Astrocyte (in vitro differentiated cells and primary cell): ENCODE data around the gene SLC26A6. TPM values are rescaled to one million over a fixed set of nuclear protein-coding genes. Genes with fewer than 3 reads are reported as not detected.
A peak's percentile ranks its signal among the peaks of the same experiment; 100 is the strongest.

Experiments used
- DNase-seq: peaks from one replicate; pipeline ENCODE4 v3.0.0-alpha.2; 2010; ENCODE audit warnings: low read depth
- FAIRE-seq: peaks from 2 replicates; lab custom pipeline; 2011; peaks lifted over from hg19 to GRCh38; lab: Jason Lieb, UNC
- H2AFZ ChIP-seq: 2 replicates; pipeline ENCODE4 v1.6.0; 2012; ENCODE audit warnings: low read depth, low read length, inconsistent platforms
- H3K27ac ChIP-seq: 2 replicates; pipeline ENCODE4 v1.5.1; 2011; ENCODE audit warnings: low read depth, low read length, inconsistent platforms
- H3K27me3 ChIP-seq: 2 replicates; pipeline ENCODE4 v1.6.0; 2011; ENCODE audit warnings: low read length, inconsistent platforms; ENCODE audit not compliant: insufficient read depth
- H3K36me3 ChIP-seq: 2 replicates; pipeline ENCODE4 v1.5.1; 2011; ENCODE audit warnings: low read length, inconsistent platforms; ENCODE audit not compliant: insufficient read depth
- H3K4me1 ChIP-seq: 2 replicates; pipeline ENCODE4 v1.5.1; 2011; ENCODE audit warnings: low read length, inconsistent platforms; ENCODE audit not compliant: insufficient read depth
- H3K4me2 ChIP-seq: 2 replicates; pipeline ENCODE4 v1.6.0; 2012; ENCODE audit warnings: low read length, inconsistent platforms
- H3K4me3 ChIP-seq: 2 replicates; pipeline ENCODE4 v1.5.1; 2011; ENCODE audit warnings: low read depth, mild to moderate bottlenecking, low read length, inconsistent platforms; ENCODE audit not compliant: insufficient read depth
- H3K79me2 ChIP-seq: 2 replicates; pipeline ENCODE4 v1.6.0; 2012; ENCODE audit warnings: mild to moderate bottlenecking, low read length, inconsistent platforms; ENCODE audit not compliant: insufficient read depth
- H3K9ac ChIP-seq: 2 replicates; pipeline ENCODE4 v1.6.0; 2012; ENCODE audit warnings: mild to moderate bottlenecking, low read length, inconsistent platforms
- H3K9me3 ChIP-seq: 2 replicates; pipeline ENCODE4 v1.5.1; 2012; ENCODE audit warnings: low read depth, mild to moderate bottlenecking, low read length, inconsistent platforms; ENCODE audit not compliant: insufficient read depth
- H4K20me1 ChIP-seq: 2 replicates; pipeline ENCODE4 v1.6.0; 2012; ENCODE audit warnings: low read length, inconsistent platforms; ENCODE audit not compliant: insufficient read depth
- H3K27ac Mint-ChIP-seq: one replicate; pipeline ENCODE4 v1.8.0; 2021; ENCODE audit warnings: mild to moderate bottlenecking, mixed read lengths; ENCODE audit not compliant: unreplicated experiment
- H3K27me3 Mint-ChIP-seq: one replicate; pipeline ENCODE4 v1.8.0; 2021; ENCODE audit warnings: low read depth, mixed read lengths; ENCODE audit not compliant: unreplicated experiment
- H3K36me3 Mint-ChIP-seq: one replicate; pipeline ENCODE4 v1.8.0; 2021; ENCODE audit warnings: low read depth, mixed read lengths; ENCODE audit not compliant: unreplicated experiment
- H3K4me1 Mint-ChIP-seq: one replicate; pipeline ENCODE4 v1.8.0; 2021; ENCODE audit warnings: low read depth, mixed read lengths; ENCODE audit not compliant: unreplicated experiment
- H3K4me3 Mint-ChIP-seq: one replicate; pipeline ENCODE4 v1.8.0; 2021; ENCODE audit warnings: mild to moderate bottlenecking, moderate library complexity, mixed read lengths; ENCODE audit not compliant: unreplicated experiment
- H3K9me3 Mint-ChIP-seq: one replicate; pipeline ENCODE4 v1.8.0; 2021; ENCODE audit warnings: mild to moderate bottlenecking, mixed read lengths; ENCODE audit not compliant: unreplicated experiment
- CTCF ChIP-seq: IDR thresholded peaks from 2 replicates; pipeline ENCODE4 v1.5.1; 2011; ENCODE audit warnings: low read depth, mild to moderate bottlenecking, inconsistent platforms, low read length, moderate library complexity; ENCODE audit not compliant: insufficient read depth
- EZH2 ChIP-seq: IDR thresholded peaks from 2 replicates; pipeline ENCODE4 v1.6.1; 2012; ENCODE audit warnings: mild to moderate bottlenecking, low read length, inconsistent platforms; ENCODE audit not compliant: insufficient read depth
- total RNA-seq: library from RNA; stranded (reverse); gene quantifications from 2 replicates; pipeline ENCODE4 v1.2.1, GENCODE V29; 2021

The SLC26A6 gene
- total RNA-seq, 1 donor from 2014 or later, result 32.0 TPM

GRCh38 chr3:48598323-48599076, 36.8 kb downstream of the SLC26A6 start:
- peaks cover 12% of the 10 kb centered on the region for H4K20me1 ChIP-seq
- peaks cover 21% of the 10 kb centered on the region for H3K79me2 ChIP-seq
- no peaks in the 10 kb centered on the region for H3K27me3 ChIP-seq
- peak overlapping the region; percentile 92 for H3K27ac ChIP-seq
- Mint-ChIP-seq H3K9me3 (no peaks in the 10 kb centered on the region), H3K27ac (peak overlapping the region; percentile 89), H3K36me3 (peaks cover 16% of the 10 kb centered on the region), H3K4me3 (no peak overlapping the region), H3K27me3 (no peaks in the 10 kb centered on the region), H3K4me1 (peaks cover 48% of the 10 kb centered on the region)
- peak overlapping the region; percentile 26 for H3K4me3 ChIP-seq
- DNase-seq, result peak; percentile 74
- H3K9ac ChIP-seq, result peak overlapping the region; percentile 79
- FAIRE-seq, result peak; percentile 93
- no peaks in the 10 kb centered on the region for H3K9me3 ChIP-seq
- H3K36me3 ChIP-seq, result peaks cover 32% of the 10 kb centered on the region
- TF ChIP-seq CTCF, result no peak
- TF ChIP-seq EZH2, result no peak
- H2AFZ ChIP-seq, result no peak overlapping the region
- peak overlapping the region; percentile 74 for H3K4me2 ChIP-seq
- peaks cover 65% of the 10 kb centered on the region for H3K4me1 ChIP-seq

- H3K27ac ChIP-seq, result peak overlapping the region; percentile 92
- no peaks in the 10 kb centered on the region for H3K27me3 ChIP-seq
- peaks cover 48% of the 10 kb centered on the region for H3K4me1 Mint-ChIP-seq
These were observed 37.9 kb downstream of the SLC26A6 start for GRCh38 chr3:48597408-48597800.

More at GRCh38 chr3:48597408-48597800, 37.9 kb downstream of the SLC26A6 start:
- Histone ChIP-seq H4K20me1 (peaks cover 9% of the 10 kb centered on the region), H3K9me3 (no peaks in the 10 kb centered on the region), H3K4me1 (peaks cover 75% of the 10 kb centered on the region), H3K4me3 (no peak overlapping the region), H3K9ac (peak overlapping the region; percentile 79), H3K79me2 (peaks cover 32% of the 10 kb centered on the region), H2AFZ (no peak overlapping the region), H3K4me2 (peak overlapping the region; percentile 74), H3K36me3 (peaks cover 23% of the 10 kb centered on the region)
- Mint-ChIP-seq H3K4me3 (no peak overlapping the region), H3K36me3 (peaks cover 22% of the 10 kb centered on the region), H3K9me3 (peaks cover 2% of the 10 kb centered on the region), H3K27ac (peak overlapping the region; percentile 89), H3K27me3 (no peaks in the 10 kb centered on the region)
- TF ChIP-seq CTCF, result no peak
- no peak for TF ChIP-seq EZH2
- DNase-seq (no peak), FAIRE-seq (no peak)
